ENCODE data around the gene SLC35A3.

- TF ChIP-seq CTCF (optimal IDR thresholded peaks at IDR 0.05 in 1 of 3, IDR thresholded peaks at IDR 0.05 in 1 of 3, conservative IDR thresholded peaks at IDR 0.05 in 1 of 3; ENCODE audit: extremely low read depth in 1 of 3, insufficient read depth in 2 of 3, low read length in 3 of 3) = peak in 1 of 3 experiments; percentile 7
- no peak for TF ChIP-seq EZH2 (IDR thresholded peaks at IDR 0.05; ENCODE audit: low read length)
Observed at GRCh38 chr1:100034470-100034869, 64.7 kb downstream of the SLC35A3 start.

All from keratinocyte (primary cell).